Activated gamma-delta T cell (primary cell): ENCODE data around the gene PRAMEF18.
"Not testable (repeated sequence)": the region's sequence is repeated elsewhere in the genome, so short reads cannot be mapped to it uniquely, and the experiment has no call there.

Source experiments
- DNase-seq: peaks from one replicate; lab custom pipeline; 2025; lab: John Stamatoyannopoulos, UW

The PRAMEF18 gene

DNA sequence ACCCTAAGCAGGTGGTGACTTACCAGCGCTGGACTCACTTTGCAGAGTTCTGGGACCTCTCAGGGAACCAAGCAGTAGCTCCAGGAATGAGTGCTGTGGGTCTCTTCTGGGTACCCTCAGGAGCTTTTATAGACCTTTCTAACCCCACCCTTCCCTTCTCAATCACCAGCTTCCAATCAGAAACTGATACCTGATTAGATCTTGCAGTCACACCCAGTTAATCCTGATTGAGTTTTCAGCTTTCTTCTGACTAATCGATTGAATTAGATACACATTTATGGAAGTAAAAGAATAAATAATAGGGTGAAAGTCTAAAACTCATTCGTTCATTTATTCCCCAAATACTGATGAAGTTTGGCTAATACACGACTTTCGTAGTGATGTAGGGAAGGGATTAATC lies 24.6 kb downstream of the PRAMEF18 start, which contains the start of gene PRAMEF13:
PRAMEF13 (minus strand) TSS at position 101 of the 400 bp plus-strand sequence. CDS start 1,820 bp downstream, outside the sequence.
- not testable (repeated sequence) for DNase-seq
